GM12891 (cell line): ENCODE measurements around the gene ISG20.

Source experiments
- DNase-seq: peaks from one replicate; pipeline ENCODE4 v3.0.0; 2011; ENCODE audit warnings: low spot score; ENCODE audit not compliant: insufficient read length
- FAIRE-seq: peaks from 2 replicates; lab custom pipeline; 2011; peaks lifted over from hg19 to GRCh38; lab: Jason Lieb, UNC
- PAX5 ChIP-seq: IDR thresholded peaks from 2 replicates; pipeline ENCODE4 v1.6.1; 2011; ENCODE audit warnings: low read length, moderate library complexity, mild to moderate bottlenecking; ENCODE audit not compliant: insufficient read depth, severe bottlenecking
- POLR2A ChIP-seq: IDR thresholded peaks from 2 replicates; pipeline ENCODE4 v1.6.1; 2011; ENCODE audit warnings: low read depth, low read length, control low read depth
- POLR2AphosphoS5 ChIP-seq: IDR thresholded peaks from 2 replicates; pipeline ENCODE4 v1.6.1; 2011; ENCODE audit warnings: low read depth, low read length, control low read depth
- POU2F2 ChIP-seq: IDR thresholded peaks from 2 replicates; pipeline ENCODE4 v1.6.1; 2011; ENCODE audit warnings: low read depth, mild to moderate bottlenecking, control low read depth, low read length, moderate library complexity
- SPI1 ChIP-seq: IDR thresholded peaks from 2 replicates; pipeline ENCODE4 v1.6.1; 2011; ENCODE audit warnings: low read depth, low read length, control low read depth
- TAF1 ChIP-seq: IDR thresholded peaks from 2 replicates; pipeline ENCODE4 v1.6.1; 2011; ENCODE audit warnings: low read depth, low read length, control low read depth

Gene ISG20

DNA sequence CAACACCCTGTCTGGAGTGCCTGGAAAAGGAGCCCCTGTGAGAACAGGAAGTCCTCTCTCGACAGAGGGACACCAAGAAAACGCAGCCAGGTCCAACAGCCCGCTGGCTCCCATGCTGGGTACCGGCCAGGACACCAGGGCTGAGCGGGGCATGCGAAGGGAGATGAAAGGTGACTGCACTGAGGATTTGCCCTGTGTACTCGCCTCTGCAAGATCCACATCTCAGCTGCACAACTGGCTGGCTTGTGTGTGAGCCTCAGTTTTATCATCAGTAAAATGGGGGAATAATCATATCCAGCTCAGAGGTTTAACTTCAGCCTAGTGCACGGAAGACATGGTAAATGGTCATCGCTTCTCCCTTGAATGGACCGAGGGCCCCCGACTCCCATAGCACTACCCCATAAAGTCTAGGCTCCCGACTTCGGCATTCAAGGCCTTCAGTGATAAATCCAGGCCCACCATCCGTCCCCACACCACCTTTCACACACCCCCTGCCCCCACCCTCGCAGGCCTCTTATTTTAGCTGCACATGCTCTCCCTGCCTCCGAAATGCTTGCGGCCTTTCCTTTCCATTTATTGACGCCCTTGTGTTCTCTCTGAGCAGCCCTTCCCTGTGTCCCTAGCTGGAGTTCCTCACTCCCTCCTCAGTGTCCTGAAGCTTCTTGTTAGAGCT, 15.8 kb downstream of the ISG20 start:
- TF ChIP-seq POU2F2 (no peak), TAF1 (no peak), SPI1 (no peak), PAX5 (no peak), POLR2AphosphoS5 (no peak)
- FAIRE-seq (no peak), DNase-seq (no peak)

DNA sequence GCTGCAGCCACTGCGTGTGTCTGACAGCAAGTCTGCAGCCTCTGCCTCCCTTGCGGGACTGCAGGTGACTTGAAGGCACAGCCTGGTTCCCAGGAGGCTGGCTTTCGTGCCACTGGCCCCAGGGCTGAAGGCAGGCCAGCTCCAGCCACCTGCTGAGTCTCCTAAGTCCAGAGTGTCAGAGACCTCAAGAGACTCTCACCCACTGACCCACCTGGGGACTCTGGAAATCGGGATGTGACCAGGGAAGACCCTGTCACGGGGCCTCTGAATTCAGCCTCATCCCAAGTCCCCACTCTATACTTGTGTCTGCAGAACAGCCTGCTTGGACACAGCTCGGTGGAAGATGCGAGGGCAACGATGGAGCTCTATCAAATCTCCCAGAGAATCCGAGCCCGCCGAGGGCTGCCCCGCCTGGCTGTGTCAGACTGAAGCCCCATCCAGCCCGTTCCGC, 16.3 kb downstream of the ISG20 start:
- no peak for DNase-seq
- FAIRE-seq, result no peak
- TF ChIP-seq TAF1, result no peak
- no peak for TF ChIP-seq PAX5
- TF ChIP-seq POLR2A, result no peak

DNA sequence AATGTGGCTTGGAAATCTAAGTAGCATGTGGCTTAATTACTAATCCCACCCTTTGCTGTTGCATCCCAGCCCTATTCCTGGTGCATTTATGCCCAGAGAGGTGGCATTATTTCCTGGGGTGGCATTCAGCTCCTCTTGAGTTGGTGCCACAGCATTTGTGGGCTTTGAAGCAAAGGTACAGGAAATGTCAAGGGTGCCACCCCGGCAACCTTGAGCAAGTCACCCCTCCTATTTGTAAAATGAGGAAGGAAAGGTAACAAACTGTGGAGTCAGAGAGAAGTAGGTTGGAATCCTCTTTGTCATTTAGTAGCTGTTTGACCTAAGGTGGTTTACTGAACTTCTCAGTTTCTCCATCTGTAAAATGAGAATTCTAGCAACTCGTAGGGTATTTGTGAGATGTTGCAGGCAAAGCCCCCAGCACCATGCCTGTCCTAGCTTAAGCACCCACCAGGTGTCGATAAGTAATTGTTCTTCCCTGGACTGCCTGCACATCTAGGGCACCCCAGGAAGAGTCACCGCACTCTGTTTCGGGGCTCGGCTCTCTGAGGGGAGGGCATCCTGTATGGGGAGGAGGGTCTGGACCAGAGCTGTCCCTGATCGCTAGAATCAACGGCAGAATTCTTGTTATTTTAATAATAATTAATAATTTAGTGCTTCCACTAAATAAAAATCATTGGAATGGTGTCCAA, 17.1 kb downstream of the ISG20 start:
- FAIRE-seq, result peak; percentile 40
- DNase-seq, result no peak
- TF ChIP-seq POLR2AphosphoS5 (no peak), POLR2A (no peak), POU2F2 (no peak)

DNA sequence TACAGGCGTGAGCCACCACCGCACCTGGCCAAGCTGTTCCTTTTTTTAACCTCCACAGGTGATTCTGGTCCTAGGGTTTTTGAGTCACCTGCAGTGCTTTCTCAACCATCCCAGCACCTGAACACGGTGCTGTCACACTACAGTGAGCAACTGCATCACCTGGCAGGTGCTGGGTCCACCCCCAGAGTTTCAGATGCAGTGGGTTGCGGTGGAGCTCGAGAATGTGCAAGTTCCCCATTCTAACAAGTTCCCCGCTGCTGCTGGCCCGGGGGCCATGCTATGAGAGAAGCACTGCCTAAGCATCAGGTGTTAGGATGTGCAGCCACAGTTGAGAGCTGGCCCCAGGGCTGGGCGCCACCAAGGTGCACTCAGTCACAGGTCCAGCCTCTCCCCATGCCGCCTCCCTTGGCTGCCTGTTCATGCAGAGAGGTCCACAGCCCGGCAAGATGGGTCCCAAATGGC, 18.0 kb downstream of the ISG20 start:
- peak; percentile 98 for FAIRE-seq
- DNase-seq, result peak; percentile 68
- TF ChIP-seq SPI1, result peak; percentile 67
- TF ChIP-seq POLR2AphosphoS5, result peak; percentile 51; the same call in 1 of the 2 replicates
- peak; percentile 76 for TF ChIP-seq PAX5
- TF ChIP-seq POU2F2, result no peak
- TF ChIP-seq POLR2A, result no peak
- TF ChIP-seq TAF1, result no peak

DNA sequence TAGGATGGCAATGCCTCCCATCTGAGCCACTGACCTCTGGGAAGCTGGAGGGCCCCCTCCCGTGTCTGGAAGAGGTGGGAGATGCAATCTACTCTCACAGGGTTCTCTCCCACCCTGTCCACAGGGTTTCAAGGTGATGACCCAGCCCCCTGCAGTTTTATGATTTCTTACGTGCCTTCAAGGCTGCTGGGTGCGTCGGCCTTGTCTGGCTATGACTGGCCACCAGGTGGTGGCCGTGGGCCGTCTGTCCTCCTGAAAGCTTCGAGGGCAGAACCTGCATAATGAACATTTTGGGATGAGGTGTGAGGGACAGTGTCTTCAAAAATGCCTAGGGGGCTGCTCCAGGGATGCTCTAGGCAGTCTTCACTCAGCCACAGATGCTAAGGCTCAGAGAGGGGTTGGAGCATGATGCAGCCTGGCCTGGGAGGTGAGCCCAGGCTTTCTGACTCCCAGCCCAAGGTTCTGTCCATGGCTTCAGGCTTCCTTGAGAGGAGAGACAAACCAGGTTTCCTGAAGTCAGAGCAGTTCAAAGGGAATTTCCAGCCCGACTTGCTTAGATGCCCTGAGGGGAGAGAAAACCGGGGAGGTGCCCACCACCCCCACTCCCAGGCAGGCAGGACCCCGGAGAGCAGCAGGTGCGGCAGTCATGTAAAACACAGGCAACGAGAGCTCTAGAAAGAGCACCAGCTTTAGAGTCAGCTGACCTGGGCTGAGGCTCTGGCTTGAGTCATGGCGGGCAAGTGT, 18.7 kb downstream of the ISG20 start:
- FAIRE-seq (peak; percentile 91), DNase-seq (peak; percentile 43)
- TF ChIP-seq POLR2AphosphoS5, result no peak
- no peak for TF ChIP-seq SPI1
- no peak for TF ChIP-seq PAX5
- no peak for TF ChIP-seq TAF1
- TF ChIP-seq POU2F2, result no peak
- TF ChIP-seq POLR2A, result no peak

DNA sequence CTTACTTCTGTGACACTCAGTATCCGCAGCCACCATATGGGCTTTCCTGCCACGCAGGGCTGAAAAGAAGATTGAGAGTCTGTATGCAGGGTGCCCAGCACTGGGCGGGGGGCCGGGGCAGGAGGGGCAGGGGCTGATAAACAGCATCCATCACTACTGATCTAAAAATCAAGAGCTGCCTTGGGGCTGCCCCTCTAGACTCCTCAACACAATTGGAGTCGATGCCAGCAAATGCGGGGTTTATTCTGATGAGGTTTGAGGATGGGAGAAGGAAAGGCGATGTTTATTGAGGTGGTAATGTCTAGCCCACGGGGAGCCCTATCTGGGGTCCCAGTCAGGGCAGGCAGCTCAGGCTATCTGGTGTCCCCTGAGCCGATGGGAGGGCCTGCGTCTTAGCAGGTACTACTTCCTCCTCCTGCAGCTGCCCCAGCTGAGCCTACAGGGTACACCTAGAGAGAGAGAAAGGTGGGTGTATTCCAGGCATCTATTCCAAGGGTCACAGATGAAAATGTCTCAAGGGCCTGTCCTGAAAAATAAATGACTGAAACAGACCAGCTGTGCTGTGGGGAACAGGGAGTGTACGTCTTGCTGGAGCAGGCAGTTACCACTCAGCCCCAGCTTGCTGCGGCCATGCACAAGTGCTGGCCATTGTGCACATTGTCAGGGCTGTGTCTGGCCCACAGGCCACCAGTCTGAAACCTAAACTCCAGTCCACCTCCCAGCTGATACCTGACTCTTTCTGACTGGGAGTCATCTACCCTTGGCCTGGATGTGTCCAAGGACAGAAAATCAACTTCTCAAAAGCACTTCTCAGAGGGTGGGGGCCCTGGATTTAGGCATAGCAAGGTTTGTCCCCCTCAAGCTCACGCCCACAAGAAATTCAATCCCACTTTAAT, 19.5 kb downstream of the ISG20 start:
- peak; percentile 9 for FAIRE-seq
- TF ChIP-seq SPI1 (no peak), POLR2AphosphoS5 (no peak), POLR2A (no peak), TAF1 (no peak), PAX5 (no peak)
- no peak for DNase-seq

DNA sequence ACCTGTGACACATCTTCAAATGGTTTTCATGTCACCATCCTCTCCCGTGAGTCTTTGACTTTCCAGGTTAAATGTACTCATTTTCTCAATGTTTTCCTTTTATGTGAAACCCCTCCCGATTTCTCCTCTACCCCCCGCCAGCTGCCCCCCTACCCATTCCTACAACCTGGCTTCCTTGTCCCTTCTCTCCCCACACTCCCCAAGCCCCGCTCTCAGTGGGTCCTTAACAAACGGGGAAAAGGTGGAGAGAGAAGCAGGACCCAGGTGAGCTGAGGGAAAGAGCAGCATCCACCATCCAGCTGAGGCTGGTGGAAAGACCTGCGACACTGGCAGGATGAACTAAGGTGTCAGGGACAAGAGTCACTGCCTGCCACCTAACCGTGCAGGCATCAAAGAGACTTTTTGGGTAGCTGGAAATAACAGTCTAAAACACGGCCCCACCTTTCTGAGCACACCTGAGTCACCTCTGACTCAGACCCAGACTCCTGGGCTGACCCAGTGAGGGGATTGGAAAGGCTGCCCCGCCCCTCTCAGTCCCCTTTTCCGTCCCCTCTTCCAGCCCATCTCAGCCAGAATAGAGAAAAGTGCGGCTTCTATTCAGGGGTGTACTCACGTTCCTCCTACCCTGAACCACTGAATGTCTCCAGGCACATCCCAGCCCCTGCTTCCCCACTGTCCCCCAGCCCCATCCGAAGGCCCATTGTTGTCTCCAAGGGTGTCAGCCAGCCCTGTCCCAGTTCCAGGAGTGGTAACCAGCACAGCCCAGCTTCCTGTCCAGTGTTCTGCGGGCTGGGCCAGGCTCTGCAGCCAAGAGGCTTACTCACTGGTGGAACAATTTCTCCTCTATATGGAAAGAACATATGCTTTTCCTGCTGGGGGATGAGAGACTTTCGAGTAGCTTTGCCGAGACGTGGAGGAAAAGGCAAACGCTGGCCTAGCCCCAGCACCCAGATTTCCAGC, 20.4 kb downstream of the ISG20 start:
- no peak for FAIRE-seq

More for the DNA sequence above, 20.4 kb downstream of the ISG20 start:
- DNase-seq, result no peak
- TF ChIP-seq PAX5 (no peak), SPI1 (no peak), POLR2AphosphoS5 (no peak), POU2F2 (no peak), POLR2A (no peak), TAF1 (no peak)
